ENCODE results near the gene MYO15B.

Gene MYO15B

GRCh38 chr17:75645889-75646637, 58.5 kb downstream of the MYO15B start:
- TF ChIP-seq CTCF (IDR thresholded peaks at IDR 0.05) = no peak

GRCh38 chr17:75646638-75646992, 59.0 kb downstream of the MYO15B start:
- no peak for TF ChIP-seq CTCF (IDR thresholded peaks at IDR 0.05)

- TF ChIP-seq CTCF (IDR thresholded peaks at IDR 0.05) = no peak
Observed at GRCh38 chr17:75647061-75647460, 59.5 kb downstream of the MYO15B start.

GRCh38 chr17:75647921-75648320, 60.3 kb downstream of the MYO15B start:
- TF ChIP-seq CTCF (IDR thresholded peaks at IDR 0.05) = no peak

GRCh38 chr17:75649687-75650086, 62.1 kb downstream of the MYO15B start:
- TF ChIP-seq CTCF (IDR thresholded peaks at IDR 0.05) = no peak

- TF ChIP-seq CTCF (IDR thresholded peaks at IDR 0.05) = no peak
Observed at GRCh38 chr17:75650874-75651273, 63.3 kb downstream of the MYO15B start.

GRCh38 chr17:75652341-75652740, 64.7 kb downstream of the MYO15B start:
- TF ChIP-seq CTCF (IDR thresholded peaks at IDR 0.05) = no peak

Measured in LNCAP (cell line).